Loucy (cell line): Measurements from ENCODE around the gene CDC42EP5.

Experiments
- CTCF ChIP-seq: fragments of 200-600 bp; sonication (generic); conservative IDR thresholded peaks from 2 replicates; pipeline ENCODE4 v1.5.1; 2014; ENCODE audit warnings: mild to moderate bottlenecking, antibody characterized with exemption, low read length
- EZH2phosphoT487 ChIP-seq: fragments of 200-600 bp; IDR thresholded peaks from 2 replicates; pipeline ENCODE4 v1.6.1; 2018; ENCODE audit warnings: antibody characterized with exemption, mild to moderate bottlenecking, moderate library complexity, borderline replicate concordance

DNA sequence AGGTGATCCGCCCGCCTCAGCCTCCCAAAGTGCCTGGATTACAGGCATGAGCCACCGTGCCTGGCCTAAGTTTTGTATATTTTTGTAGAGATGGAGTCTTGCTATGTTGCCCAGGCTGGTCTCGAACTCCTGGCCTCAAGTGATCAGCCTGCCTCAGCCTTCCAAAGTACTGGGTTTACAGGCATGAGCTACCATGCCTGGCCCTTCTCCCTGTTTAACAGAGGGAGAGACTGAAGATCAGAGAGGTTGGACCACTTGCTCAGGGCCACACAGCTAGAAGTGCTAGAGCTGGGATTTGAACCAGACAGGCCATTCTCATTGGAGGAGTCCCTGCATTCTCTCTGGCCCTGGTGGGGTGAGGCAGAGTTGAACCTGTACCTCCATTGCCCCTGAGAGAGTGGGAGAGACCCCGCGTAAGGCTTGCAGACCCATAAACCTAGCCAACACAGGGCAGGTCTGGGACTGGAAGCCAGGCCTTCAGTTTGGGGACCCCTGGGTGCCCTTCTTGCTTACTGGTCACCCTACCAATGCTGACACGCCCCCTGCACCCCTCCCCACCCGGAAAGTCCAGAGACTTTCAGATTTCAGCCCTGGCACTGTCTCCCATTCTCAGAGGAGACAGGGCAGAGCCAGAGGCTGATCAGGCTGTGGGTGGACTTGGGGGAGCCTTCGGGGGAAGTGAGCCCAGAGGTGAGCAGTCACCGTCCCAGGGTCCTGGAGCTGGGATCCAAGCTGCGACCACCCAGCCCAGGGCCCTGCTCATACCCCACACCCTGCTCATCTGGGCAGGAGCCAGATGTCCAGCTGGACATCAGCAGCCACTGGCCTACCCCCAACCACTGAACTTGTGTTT lies 44.5 kb downstream of the CDC42EP5 start:
- no peak for TF ChIP-seq CTCF
- no peak for TF ChIP-seq EZH2phosphoT487
